ENCODE results near the gene SARDH.

Gene SARDH

DNA sequence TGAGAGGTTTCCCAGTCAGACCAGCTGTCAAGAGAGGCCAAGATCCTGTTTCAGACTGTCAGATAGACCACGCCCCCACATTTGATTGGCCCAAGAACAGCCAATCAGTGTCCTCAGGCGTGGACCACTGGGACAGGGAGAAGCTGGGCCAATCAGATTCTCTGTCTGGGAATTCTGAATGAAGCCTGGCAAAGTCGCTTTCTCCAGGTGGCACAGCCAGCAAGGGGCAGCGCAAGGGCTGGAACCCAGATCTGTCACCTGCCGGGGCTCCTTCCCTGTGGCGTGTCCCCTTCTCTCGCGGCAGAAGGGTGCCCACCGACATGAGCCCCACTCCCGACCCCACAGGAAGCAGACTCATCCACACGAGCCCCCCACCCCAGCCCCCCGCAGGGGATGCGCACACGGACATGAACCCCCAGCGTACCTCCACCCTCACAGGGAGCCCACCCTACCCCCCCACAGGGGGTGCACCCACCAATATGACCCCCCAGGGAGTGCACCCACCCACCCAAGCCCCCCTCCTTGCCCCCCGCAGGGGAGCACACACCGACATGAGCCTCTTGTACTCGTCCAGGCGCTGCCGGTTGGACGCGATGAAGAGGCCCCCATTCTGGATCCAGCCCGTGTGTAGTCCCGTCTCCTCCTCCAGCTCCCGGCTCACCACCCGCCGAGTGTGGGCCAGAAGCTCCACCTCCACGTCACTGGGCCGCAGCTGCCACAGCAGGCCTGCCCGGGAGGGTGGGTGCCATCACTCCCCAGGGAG is 6.1 kb downstream of the SARDH start:
- DNase-seq = peak; percentile 60

DNA sequence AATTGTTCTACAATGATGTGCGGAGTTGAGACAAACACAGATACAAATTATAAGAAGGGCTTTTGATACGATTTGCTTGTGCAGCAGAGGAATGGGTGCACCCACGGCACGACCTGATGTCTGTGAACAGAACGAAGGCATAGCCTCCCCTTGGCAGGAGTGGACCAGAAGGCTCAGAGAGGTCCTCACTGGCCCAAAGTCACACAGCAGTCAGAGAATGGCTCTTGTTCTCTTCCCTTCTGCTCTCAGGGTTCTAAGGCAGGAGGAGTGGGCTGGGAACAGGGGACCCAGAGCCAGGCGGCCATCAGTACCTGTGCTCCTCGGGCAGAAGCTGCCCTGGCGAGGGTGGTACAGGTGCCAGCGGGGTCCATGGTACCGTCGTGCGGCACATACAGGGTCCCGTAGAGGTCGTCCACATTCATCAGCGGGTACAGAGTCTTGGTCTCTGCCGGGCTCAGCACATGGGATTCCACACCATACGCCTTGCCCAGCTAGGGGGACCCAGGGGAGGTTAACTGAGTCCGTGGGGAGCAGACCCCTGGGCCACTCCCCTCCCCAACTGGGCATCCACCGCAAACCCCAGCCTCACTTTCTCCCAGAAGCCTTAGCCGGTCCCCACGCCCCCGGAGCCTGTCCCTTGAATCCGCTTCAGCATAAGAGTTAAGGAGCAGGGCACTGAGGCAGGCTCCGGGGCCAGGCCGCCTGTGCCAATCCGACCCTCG is 7.0 kb downstream of the SARDH start:
- no peak for DNase-seq

DNA sequence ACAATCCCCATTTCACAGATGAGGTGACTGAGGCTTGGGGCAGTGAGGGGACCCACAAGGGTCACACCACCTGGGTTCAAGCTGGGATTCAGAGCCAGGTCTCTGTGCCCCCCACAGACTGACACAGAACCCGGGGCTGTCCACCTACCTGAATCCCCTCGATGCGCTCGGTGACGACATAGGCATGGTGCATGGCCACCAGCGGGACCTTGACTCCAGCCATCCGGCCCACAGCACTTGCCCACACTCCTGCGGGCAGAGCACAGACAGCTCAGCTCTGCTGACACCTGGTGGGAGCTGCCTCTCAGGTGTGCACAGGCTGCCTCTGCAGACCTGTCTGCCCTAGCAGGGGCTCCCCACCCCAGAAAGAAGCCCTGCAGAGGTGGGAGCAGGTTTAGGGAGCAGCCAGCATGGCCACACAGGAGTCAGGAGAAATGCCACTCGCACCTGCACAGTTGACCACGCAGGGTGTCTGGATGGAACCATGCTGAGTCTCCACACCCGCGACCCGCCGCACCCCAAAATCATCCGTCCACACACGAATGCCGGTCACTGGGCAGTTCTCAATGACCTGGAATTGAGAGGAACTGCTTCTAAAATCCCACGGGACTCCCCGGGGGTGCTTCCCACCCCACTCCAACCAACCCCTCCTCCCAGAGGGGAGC is 8.4 kb downstream of the SARDH start:
- no peak for DNase-seq

DNA sequence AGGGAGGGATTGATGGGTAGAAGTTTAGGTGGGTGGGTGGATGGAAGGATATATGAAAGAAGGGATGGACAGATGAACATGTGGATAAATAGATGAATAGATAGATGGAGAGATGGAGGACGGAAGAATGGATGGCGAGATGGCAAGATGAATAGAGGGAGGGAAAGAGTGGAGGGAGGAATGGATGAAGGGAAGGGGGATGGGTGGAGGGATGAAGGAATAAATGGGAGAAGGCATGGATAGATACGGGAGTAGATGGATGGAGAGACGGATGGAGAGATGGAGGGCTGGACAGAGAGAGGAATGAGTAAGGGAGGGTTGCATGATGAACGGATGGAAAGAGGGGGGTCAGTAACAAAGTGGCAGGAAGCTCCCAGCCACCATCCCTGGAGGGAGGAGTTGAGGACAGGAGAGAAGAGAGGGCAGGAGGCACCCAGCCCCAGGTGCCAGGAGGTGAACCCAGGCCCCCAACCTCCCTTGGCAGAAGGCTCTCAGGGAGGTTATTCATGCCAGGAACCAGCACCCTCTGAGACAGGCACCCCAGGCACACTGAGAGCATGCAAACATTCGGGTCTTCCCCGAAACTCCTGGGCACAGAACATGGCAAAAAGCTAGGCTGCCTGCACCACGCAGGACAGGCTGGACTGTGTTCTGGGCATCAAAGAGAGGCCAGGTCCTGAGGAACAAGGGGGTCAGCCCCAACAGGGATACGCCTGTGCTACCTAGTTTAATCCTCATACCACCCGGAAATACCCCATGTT is 9.1 kb downstream of the SARDH start:
- no peak for DNase-seq

DNA sequence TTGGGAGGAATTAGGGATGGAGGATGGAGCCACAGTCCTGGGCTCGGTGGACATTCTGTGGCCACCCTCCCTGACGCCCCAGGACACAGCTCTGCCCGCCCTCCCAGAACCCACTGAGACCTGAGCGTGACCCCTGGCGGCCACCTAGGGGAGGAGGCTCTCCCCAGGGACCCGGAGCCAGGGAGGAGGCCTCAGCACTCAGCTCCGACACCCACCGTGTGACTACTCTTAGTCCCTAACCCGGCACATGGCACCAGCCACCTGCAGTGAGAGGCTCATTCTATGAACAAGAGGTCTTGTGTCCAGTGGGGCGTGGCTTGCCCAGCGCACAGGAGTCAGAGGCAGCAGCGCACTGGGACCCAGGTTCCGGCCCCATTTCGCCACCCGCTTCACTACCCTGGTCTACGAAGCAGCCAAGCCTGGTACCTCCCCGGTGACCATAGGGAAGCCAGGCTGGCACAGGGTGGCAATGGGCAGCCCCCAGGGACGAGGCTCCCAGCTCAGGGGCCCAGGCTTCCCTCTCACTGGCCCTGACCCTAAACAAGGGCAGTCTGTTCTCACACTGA is 10.2 kb downstream of the SARDH start:
- no peak for DNase-seq

DNA sequence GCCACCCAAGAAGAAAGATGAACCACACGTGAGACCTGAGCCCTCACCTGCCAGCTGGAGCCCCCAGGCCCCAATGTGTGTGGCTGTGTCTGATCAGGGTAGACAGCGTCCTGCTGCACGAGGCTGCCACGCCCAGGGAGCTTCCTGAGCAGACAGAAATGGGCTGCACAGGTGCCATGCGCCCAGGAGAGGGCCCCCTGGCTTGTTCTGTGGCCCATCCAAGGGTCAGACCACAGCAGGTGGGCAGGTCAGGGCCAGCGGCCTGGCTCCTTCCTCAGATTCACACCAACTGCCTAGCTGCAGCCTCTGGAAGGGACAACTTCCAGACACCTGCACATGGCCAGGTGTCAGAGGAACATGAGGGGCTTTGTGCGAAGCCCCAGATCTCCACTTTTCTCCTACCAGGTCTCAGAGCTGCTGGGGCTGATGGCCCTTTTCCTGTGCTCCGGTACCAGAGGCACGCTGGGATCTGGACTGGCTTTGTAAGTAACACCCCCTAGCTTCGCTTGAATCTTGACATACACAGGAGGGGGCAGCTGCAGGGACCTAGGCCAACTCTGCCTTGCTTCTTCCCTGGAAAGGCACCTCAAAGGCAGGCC is 10.8 kb downstream of the SARDH start:
- DNase-seq = no peak

DNA sequence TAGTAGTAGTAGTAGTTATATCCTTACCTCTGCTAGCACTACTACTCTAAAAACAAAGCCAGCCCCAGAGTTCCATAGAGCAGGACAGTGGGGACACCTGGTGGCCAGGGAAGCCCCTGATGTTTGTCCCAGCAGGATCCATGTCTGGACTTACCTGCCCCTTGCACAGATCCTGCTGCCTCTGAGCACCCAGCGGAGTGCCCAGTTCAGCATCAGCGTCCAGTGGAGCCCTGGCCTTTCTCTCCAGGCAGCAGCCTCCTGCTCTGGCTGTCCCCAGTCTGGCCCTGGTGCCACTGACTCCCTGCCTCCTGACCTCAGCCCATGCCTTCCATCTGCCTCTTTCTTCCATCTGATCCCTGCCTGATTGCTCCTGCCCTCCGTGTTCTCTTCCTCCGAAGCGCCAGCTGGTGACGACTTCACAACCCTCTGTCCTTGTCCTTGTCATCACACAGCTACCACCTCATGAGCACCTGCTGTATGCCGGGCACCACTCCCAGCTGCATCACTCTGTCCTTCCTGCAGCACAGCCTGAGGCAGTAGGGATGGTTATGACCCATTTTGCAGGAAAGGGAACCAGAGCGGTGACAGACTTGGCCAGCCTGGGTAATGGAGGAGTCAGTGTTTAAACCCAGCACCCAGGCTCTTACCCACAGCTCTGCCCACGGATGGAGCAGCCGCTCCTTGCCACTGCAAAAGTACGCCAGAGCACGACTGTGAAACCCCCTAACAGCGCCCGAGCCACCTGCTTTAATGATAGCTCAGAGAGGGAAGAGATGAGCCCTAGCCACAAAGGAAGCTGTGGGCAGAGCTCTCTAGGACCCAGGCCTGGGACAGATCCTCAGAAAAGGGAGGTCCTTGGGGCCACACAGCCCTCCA is 11.5 kb downstream of the SARDH start:
- DNase-seq = peak; percentile 40

DNA sequence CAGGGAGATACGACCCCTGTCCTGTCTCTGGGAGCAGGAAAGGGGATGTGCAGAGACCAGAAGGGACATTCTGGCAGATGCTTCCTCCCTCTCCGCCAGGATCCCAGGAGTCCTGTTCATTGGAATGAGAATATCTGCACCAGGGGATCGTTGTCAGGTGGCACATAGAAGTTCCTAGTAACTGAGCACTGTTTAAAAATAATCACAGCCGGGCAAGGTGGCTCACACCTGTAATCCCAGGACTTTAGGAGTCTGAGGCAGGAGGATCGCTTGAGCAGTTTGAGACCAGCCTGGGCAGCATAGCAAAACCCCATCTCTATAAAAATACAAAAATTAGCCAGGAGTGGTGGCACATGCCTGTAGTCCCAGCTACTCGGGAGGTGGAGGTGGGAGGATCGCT is 12.3 kb downstream of the SARDH start:
- no peak for DNase-seq

DNA sequence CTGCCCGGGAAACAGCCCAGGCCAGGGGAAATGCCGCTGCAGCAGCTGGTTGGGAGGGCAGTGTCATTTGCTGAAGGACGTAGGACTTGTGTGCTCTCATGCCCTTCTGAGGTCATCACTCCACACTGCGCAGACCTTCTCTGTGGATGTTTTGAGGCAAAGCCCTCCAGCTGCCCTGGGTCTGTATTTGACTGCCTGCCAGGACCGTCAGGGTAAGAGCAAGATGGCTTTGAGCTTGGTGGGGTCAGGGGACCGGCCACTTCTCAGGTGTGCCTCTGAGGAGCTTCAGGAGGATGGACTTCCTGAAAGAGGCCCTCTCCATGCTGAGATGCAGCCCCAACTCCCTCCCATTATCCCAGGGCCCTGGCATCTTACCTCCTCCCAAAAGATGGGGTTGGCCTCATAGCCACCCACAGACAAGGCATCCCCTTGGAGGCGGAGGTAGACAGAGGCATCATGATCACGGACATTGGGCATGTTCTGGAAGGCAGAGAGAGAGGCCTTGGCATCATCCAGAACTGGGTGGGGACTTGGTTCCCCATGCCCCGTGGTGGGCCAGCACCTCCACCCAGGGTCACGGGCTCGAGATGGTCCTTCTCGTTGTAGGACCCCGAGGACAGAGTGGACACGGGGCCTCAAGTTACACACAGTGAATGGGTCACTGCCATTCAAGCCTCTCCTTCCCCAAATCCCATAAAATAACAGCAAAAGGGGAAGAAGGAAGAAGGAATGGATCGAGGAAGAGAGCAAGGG is 19.4 kb downstream of the SARDH start:
- DNase-seq = no peak

DNA sequence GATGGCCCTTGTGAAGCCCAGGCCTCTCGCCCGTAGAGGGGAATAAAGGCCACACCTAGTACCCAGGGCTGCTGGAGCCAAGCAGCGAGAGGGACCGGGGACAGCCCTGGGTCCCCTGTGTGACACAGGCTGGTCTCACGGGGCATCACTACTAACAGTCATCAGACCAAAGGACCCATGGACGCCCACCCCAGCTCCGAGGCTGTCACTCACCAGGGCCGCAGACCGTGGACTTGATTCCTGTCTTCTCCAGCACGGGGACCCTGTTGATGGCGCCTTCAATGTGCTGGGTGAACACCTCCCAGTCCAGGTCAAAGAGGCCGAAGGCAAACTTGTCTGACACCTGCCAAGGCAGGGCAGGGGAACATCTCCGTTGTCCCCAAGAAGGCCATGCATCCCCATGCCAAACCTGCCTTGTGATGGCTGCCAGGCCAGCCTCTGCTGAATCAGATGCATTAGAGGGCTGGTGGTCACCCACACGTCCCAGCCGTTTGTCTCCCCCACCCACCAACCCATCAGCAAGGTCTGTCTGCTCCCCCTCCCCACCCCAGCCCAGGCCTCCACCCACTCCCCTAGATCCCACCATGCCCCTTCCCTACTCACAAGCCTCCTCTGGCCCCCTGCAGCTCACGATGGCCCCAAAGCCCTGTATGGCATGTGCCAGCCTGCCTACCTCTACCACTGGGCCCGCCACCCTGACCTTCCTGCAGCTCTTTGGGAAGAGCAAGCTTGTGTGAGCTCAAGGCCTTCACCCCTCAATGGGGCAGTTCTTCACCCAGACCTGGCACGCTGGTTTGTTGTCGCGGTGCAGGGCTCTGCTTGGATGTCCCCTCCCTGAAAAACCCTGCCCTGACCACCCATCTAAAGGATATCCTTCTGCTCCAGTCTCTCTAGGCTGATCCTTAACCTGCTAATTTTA is 20.8 kb downstream of the SARDH start:
- no peak for DNase-seq

DNA sequence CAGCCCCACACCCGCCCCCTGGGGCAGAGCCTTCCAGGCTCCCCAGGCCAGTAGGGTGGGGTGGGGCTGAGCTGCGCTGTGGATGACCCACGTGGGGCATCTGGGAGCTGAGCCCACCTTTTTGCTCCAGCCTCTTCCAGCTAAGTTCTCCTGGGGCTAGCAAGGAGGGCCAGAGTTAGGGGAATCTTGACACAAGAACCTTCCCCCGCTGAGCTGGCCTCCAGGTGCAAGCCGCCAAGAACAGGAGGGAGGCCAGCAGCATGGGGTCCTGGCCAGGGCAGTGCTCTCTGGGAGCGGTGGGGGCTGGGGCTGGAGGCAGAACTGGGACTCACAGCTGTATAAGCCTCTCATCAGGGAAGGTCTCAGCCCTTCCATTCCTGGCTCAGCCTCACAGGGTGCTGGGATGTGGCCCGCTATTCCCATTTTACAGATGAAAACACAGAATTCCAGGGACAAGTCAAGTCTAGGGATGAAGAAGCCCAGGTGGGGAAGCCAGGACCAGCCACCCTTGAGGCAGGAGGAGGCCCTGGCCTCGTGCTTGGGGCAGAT is 21.5 kb downstream of the SARDH start:
- no peak for DNase-seq

DNA sequence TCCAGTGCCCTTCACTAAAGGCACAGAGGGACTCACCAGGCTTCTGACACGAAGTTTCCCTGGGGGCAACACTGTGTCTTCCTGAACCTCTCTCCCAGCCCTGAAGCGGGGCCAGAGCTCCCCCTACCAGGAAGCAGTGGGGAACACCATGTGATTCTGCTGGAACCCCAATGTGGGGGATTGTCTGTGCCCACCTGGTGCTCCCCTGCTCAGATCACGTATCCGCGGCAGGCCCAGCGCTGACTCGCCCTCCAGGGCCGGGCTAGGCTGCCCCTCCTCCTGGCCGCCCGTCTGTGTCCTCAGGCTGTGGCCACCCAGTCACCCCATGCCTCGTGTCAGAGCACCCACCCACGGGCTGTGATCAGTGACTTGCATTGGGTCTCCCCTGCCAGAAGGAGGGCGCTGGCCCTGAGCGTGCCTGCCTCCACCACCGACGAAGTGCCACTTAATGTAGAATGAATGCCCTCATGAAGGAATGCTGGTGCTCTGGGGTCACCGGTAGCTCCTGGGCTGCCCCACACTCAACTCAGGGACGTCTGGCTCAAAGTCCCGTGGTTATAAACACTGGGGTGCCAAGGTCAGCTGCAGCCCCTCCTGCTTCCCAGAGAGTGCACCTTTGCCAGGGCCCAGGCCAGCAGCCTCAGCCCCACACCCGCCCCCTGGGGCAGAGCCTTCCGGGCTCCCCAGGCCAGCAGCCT is 22.1 kb downstream of the SARDH start:
- no peak for DNase-seq

DNA sequence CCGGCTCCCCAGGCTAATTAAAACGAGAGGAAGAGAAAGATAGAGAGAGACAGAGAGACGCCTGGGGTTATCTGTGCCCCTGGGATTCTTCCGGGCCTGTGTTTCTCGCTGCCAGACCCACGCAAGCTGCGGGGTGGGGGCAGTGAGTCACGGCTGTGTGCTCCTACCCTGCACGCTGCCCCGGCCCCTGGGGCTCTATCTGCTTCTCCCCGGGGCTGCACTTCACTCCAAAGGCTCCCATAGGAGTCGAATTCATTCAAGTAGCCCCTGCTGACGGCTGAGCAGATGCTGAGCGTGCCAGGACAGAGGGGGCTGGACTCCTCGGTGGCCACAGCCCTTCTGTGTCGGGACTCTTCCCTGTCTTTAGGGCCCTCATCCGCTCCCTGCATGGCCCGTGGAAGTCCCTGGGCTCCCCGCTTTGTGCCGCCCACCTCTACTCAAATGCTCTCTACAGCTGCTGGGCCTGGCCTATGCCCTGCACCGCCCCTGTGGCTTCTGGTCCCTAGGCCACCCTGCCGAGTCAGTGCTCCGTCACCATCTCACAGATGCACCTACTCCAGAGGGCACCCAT is 22.8 kb downstream of the SARDH start:
- no peak for DNase-seq

DNA sequence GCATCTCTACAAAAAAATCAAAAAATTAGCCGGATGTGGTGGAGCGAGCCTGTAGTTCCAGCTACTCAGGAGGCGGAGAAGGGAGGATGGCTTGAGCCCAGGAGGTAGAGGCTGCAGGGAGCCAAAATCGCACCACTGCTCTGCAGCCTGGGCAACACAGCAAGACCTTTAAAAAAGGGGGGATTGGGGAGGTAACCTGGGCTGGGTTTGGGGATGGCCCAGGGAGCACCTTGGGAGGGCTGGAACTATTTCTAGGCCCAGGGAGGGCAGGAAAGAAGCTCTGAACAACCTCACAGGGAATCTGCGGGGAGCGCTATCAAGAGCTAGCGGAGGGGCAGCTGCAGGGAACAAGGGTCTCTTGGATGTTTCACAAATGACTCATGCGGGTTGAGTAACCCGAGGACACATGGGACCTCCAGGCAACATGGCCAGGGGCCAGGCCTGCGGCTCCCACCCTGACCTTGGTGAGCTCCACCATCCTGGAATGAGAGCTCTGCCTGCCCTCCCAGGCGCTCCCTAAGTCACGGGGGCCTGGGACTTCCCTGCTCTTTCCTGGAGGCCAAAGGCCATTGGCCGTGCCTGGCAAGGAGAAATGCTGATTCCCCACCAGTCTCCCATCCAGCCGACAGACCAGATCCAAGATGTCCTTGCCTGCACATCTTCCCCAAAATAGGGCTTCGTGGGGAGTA is 23.4 kb downstream of the SARDH start:
- no peak for DNase-seq

DNA sequence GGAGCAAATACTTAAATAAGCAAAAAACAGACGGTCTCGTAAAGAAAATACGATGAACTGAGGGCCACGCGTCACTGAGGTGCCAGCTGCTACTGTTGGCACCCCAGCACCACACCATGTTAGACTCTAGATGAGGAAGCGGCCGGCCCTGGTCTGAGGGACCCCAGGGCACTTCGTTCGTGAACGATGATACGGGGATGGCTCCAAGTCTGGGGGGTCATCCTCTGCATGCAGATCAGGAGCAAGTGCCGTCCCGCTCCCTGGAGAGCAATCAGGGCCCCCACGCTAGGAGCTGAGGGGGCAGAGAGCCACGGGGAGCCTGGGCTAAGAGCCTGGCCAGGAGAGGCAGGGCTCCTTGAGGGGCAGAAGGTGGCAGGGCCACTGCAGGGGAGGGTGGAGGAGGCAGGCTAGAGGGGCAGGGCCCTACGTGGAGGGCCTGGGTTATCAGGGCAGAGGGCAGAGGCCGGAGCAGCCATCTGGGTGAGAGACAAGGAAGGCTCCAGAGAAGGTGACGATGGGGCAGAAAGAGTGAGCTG is 24.1 kb downstream of the SARDH start:
- no peak for DNase-seq

DNA sequence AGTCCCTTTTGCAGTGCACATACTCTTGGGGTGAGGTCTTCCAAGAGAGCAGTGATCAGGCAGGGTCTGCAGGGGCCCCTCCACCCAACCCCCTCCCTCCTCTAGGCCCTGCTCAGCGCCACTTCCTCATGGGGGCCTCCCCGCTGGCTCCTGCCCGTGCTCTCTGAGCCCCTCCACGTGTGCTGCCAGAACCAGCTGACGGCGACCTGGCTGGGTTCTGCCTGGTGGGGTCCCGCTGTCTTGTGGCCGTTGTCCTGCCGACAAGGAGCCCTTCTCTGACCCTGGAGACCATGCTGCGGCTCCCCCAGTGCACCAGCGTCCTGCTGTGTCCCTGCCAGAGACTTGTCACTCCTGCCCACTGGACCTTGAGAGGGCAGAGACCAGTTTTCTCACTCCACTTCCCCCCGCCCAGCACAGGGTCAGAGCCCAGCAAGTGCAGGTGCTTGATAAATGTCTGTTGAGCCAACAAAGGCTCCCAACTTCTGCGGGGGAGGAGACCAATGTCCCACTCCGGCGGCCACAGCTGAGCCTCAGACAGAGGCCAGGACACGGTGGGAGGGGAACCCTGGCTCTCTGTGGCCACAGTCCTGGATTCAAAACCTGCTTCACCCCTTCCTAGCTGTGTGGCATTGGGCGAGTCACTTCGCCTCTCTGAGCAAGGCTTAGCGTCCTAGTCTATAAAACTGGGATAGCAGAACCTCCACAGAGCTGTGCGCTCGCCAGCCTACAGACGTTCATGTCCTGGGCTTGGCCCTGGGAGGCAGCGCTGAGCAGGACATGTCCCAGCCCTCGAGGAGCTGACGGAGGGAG is 24.8 kb downstream of the SARDH start:
- no peak for DNase-seq

Data from DMS79 (cell line).